Motor neuron (in vitro differentiated cells): ENCODE measurements around the gene GRID2. TPM values are rescaled to one million over a fixed set of nuclear protein-coding genes. Genes with fewer than 3 reads are reported as not detected.

ENCODE experiments used
- ATAC-seq, 8 experiments: fragments of 200-7000 bp; cut with Tn5 transposase; replicated peaks in 6 of 8; 2 replicates each; pipeline ENCODE4 v1.8.0; 2021; ENCODE audit warnings: mild to moderate bottlenecking in 8 of 8, moderate library complexity in 8 of 8
- H3K27ac ChIP-seq, 2 donors: fragments of 250-450 bp; sonication (Bioruptor Pico); 2 replicates each; pipeline ENCODE4 v1.9.0; 2021; ENCODE audit warnings: antibody characterized with exemption in 2 of 2, mild to moderate bottlenecking in 2 of 2, moderate library complexity in 1 of 2
- H3K4me1 ChIP-seq, 2 donors: fragments of 250-450 bp; sonication (Bioruptor Pico); replicated peaks in 1 of 2; 2 replicates each; pipeline ENCODE4 v1.6.1; 2021; ENCODE audit warnings: antibody characterized with exemption in 2 of 2, mild to moderate bottlenecking in 2 of 2, moderate library complexity in 1 of 2
- H3K4me3 ChIP-seq, 5 donors: fragments of 250-450 bp; sonication (Bioruptor Pico); 2 replicates each; pipeline ENCODE4 v1.9.0; 2021; ENCODE audit warnings: antibody characterized with exemption in 5 of 5, mild to moderate bottlenecking in 5 of 5, moderate library complexity in 4 of 5
- WGBS, 10 experiments: fragments of 450-650 bp; shearing (Covaris generic); methylation state at CpG; one replicate each; pipeline ENCODE4 v1.0.0; 2022; 5-methylcytosine and 5-hydroxymethylcytosine counted together
- in situ Hi-C, 9 experiments: fragments of 400-800 bp; cut with MboI; loops; one replicate each; pipeline ENCODE4 v1.15.0; 2021; ENCODE audit warnings: low sequenced_read_pairs in 9 of 9, low pct_unique_long_range_greater_than_20kb in 2 of 9; ENCODE audit not compliant: unreplicated experiment in 9 of 9
- total RNA-seq, 8 experiments: library from RNA; unstranded; fragments of 300-600 nt; gene quantifications; 2 replicates each; pipeline versions ENCODE4 v1.2.3 to v1.2.4, GENCODE V29; 2022

GRID2 gene
- total RNA-seq, 8 experiments from 2014 or later = 0.15 to 11.7 (median 3.8) TPM

GRCh38 chr4:92317047-92317446, 13.3 kb downstream of the GRID2 start:
- H3K4me1 ChIP-seq = no peaks in the 10 kb centered on the region
- no peak overlapping the region for H3K4me3 ChIP-seq
- WGBS, 10 experiments = 64 to 100% (median 86%) methylated on average over 1 of the region's 1 CpG; no CpG with 5 or more reads in 2 of the 10 experiments
- H3K27ac ChIP-seq = no peak overlapping the region
- in situ Hi-C loops = loop anchor here in 1 of 9 experiments (25.0 kb wide), 1 partner anchor 1445 kb away; no protein-coding TSS in a partner anchor
- no peak for ATAC-seq

GRCh38 chr4:92328095-92328494, 24.3 kb downstream of the GRID2 start:
- Histone ChIP-seq H3K4me3 (no peak overlapping the region), H3K4me1 (no peaks in the 10 kb centered on the region), H3K27ac (no peak overlapping the region)
- 20 to 100% (median 93%) methylated on average over 1 to 2 of the region's 2 CpGs; no CpG with 5 or more reads in 1 of the 10 experiments for WGBS, 10 experiments
- in situ Hi-C loops = no loop called here
- ATAC-seq = no peak

- peak in 2 of 8 experiments; percentile 13 to 86 for ATAC-seq
- Histone ChIP-seq H3K27ac (no peak overlapping the region), H3K4me3 (no peak overlapping the region), H3K4me1 (no peaks in the 10 kb centered on the region)
- 8 to 100% (median 90%) methylated on average over 1 to 2 of the region's 2 CpGs; no CpG with 5 or more reads in 5 of the 10 experiments for WGBS, 10 experiments
- in situ Hi-C loops = no loop called here
Measured at GRCh38 chr4:92333016-92333415, 29.2 kb downstream of the GRID2 start.

GRCh38 chr4:92334716-92335350, 31.1 kb downstream of the GRID2 start:
- Histone ChIP-seq H3K4me1 (no peaks in the 10 kb centered on the region), H3K4me3 (no peak overlapping the region), H3K27ac (no peak overlapping the region)
- ATAC-seq = no peak
- in situ Hi-C loops = no loop called here
- 0 to 86% (median 80%) methylated on average over 1 of the region's 1 CpG; no CpG with 5 or more reads in 3 of the 10 experiments for WGBS, 10 experiments

- Histone ChIP-seq H3K4me3 (no peak overlapping the region), H3K27ac (no peak overlapping the region), H3K4me1 (no peaks in the 10 kb centered on the region)
- in situ Hi-C loops = no loop called here
- ATAC-seq = peak in 2 of 8 experiments; percentile 43 to 63
- 0 to 98% (median 74%) methylated on average over 2 to 4 of the region's 4 CpGs; no CpG with 5 or more reads in 1 of the 10 experiments for WGBS, 10 experiments
Measured at GRCh38 chr4:92339676-92340075, 35.9 kb downstream of the GRID2 start.

GRCh38 chr4:92344216-92344615, 40.5 kb downstream of the GRID2 start:
- no peak overlapping the region for H3K27ac ChIP-seq
- in situ Hi-C loops = no loop called here
- WGBS, 10 experiments = 16 to 93% (median 59%) methylated on average over 2 to 3 of the region's 3 CpGs; no CpG with 5 or more reads in 2 of the 10 experiments
- ATAC-seq = no peak
- H3K4me3 ChIP-seq = no peak overlapping the region
- H3K4me1 ChIP-seq = no peaks in the 10 kb centered on the region

GRCh38 chr4:92346289-92346688, 42.5 kb downstream of the GRID2 start:
- ATAC-seq = no peak
- WGBS, 10 experiments = 0 to 97% (median 79%) methylated on average over 1 to 3 of the region's 3 CpGs
- H3K27ac ChIP-seq = no peak overlapping the region
- no peak overlapping the region for H3K4me3 ChIP-seq
- in situ Hi-C loops = no loop called here
- H3K4me1 ChIP-seq = no peaks in the 10 kb centered on the region

GRCh38 chr4:92357966-92358365, 54.2 kb downstream of the GRID2 start:
- no peak for ATAC-seq
- Histone ChIP-seq H3K4me1 (no peaks in the 10 kb centered on the region), H3K4me3 (no peak overlapping the region), H3K27ac (no peak overlapping the region)
- WGBS, 10 experiments = 0 to 100% (median 80%) methylated on average over 1 to 2 of the region's 2 CpGs; no CpG with 5 or more reads in 1 of the 10 experiments
- in situ Hi-C loops = no loop called here

GRCh38 chr4:92359491-92359890, 55.7 kb downstream of the GRID2 start:
- no peak overlapping the region for H3K4me3 ChIP-seq
- in situ Hi-C loops = no loop called here
- 0 to 70% (median 50%) methylated on average over 1 to 2 of the region's 2 CpGs; no CpG with 5 or more reads in 3 of the 10 experiments for WGBS, 10 experiments
- ATAC-seq = no peak
- no peaks in the 10 kb centered on the region for H3K4me1 ChIP-seq
- no peak overlapping the region for H3K27ac ChIP-seq

GRCh38 chr4:92362028-92362427, 58.3 kb downstream of the GRID2 start:
- in situ Hi-C loops = no loop called here
- Histone ChIP-seq H3K27ac (no peak overlapping the region), H3K4me1 (no peaks in the 10 kb centered on the region), H3K4me3 (no peak overlapping the region)
- no peak for ATAC-seq

GRCh38 chr4:92368653-92369052, 64.9 kb downstream of the GRID2 start:
- no peaks in the 10 kb centered on the region for H3K4me1 ChIP-seq
- no peak overlapping the region for H3K27ac ChIP-seq
- in situ Hi-C loops = no loop called here
- ATAC-seq = no peak
- H3K4me3 ChIP-seq = no peak overlapping the region
- 4 to 100% (median 84%) methylated on average over 1 to 4 of the region's 4 CpGs for WGBS, 10 experiments

- Histone ChIP-seq H3K27ac (no peak overlapping the region), H3K4me3 (no peak overlapping the region), H3K4me1 (no peaks in the 10 kb centered on the region)
- no peak for ATAC-seq
- in situ Hi-C loops = no loop called here
Measured at GRCh38 chr4:92381616-92382015, 77.8 kb downstream of the GRID2 start.

- in situ Hi-C loops = no loop called here
- H3K4me1 ChIP-seq = no peaks in the 10 kb centered on the region
- 5 to 100% (median 68%) methylated on average over 1 of the region's 1 CpG for WGBS, 10 experiments
Measured at GRCh38 chr4:92382128-92382527, 78.4 kb downstream of the GRID2 start.

GRCh38 chr4:92387459-92388069, 83.8 kb downstream of the GRID2 start:
- Histone ChIP-seq H3K4me3 (no peak overlapping the region), H3K27ac (no peak overlapping the region), H3K4me1 (no peaks in the 10 kb centered on the region)
- 0 to 100% (median 100%) methylated on average over 1 of the region's 1 CpG; no CpG with 5 or more reads in 1 of the 10 experiments for WGBS, 10 experiments
- in situ Hi-C loops = no loop called here
- peak in 4 of 8 experiments; percentile 47 to 57 (median 54) for ATAC-seq

More at GRCh38 chr4:92382128-92382527, 78.4 kb downstream of the GRID2 start:
- peak in 2 of 8 experiments; percentile 51 to 66 for ATAC-seq
- Histone ChIP-seq H3K27ac (no peak overlapping the region), H3K4me3 (no peak overlapping the region)
